Keratinocyte (primary cell): Measurements from ENCODE around the gene RBFOX2.

Experiments
- EZH2 ChIP-seq: IDR thresholded peaks from one replicate; pipeline ENCODE4 v1.6.1; 2012; ENCODE audit warnings: inconsistent platforms, mild to moderate bottlenecking, low read length, moderate library complexity
- TF ChIP-seq, protein P1 (sequence below), 3 experiments: IDR thresholded peaks in 1 of 3; conservative IDR thresholded peaks in 1 of 3; optimal IDR thresholded peaks in 1 of 3; 2 replicates in 2 of 3; 3 replicates in 1 of 3; pipeline versions ENCODE3 to v1.5.1; 2011; ENCODE audit warnings: low read length in 3 of 3, mild to moderate bottlenecking in 3 of 3, moderate library complexity in 2 of 3, control low read depth in 1 of 3, inconsistent platforms in 1 of 3; ENCODE audit not compliant: insufficient read depth in 2 of 3; ENCODE audit errors: extremely low read depth in 1 of 3

GRCh38 chr22:35940166-35940565 is 88.5 kb downstream of the RBFOX2 start:
- TF ChIP-seq, protein P1, sequence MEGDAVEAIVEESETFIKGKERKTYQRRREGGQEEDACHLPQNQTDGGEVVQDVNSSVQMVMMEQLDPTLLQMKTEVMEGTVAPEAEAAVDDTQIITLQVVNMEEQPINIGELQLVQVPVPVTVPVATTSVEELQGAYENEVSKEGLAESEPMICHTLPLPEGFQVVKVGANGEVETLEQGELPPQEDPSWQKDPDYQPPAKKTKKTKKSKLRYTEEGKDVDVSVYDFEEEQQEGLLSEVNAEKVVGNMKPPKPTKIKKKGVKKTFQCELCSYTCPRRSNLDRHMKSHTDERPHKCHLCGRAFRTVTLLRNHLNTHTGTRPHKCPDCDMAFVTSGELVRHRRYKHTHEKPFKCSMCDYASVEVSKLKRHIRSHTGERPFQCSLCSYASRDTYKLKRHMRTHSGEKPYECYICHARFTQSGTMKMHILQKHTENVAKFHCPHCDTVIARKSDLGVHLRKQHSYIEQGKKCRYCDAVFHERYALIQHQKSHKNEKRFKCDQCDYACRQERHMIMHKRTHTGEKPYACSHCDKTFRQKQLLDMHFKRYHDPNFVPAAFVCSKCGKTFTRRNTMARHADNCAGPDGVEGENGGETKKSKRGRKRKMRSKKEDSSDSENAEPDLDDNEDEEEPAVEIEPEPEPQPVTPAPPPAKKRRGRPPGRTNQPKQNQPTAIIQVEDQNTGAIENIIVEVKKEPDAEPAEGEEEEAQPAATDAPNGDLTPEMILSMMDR (optimal IDR thresholded peaks at IDR 0.05 in 1 of 3, IDR thresholded peaks at IDR 0.05 in 1 of 3, conservative IDR thresholded peaks at IDR 0.05 in 1 of 3; ENCODE audit: extremely low read depth in 1 of 3, insufficient read depth in 2 of 3, low read length in 3 of 3) = no peak
- no peak for TF ChIP-seq EZH2
